LNCaP clone FGC (cell line): Measurements from ENCODE around the gene AXIN2.

Source experiments
- DNase-seq: peaks from one replicate; pipeline ENCODE4 v3.0.0-alpha.2; 2011; ENCODE audit warnings: low read depth
- H3K4me3 ChIP-seq: 2 replicates; pipeline ENCODE4 v1.5.1; 2011; ENCODE audit warnings: mild to moderate bottlenecking, low read depth, low read length, control low read depth
- TF ChIP-seq, protein P1 (sequence below): IDR thresholded peaks from 2 replicates; pipeline ENCODE4 v1.5.1; 2012; ENCODE audit warnings: mild to moderate bottlenecking; ENCODE audit not compliant: control insufficient read depth, insufficient read depth; ENCODE audit errors: extremely low read depth

AXIN2 gene

DNA sequence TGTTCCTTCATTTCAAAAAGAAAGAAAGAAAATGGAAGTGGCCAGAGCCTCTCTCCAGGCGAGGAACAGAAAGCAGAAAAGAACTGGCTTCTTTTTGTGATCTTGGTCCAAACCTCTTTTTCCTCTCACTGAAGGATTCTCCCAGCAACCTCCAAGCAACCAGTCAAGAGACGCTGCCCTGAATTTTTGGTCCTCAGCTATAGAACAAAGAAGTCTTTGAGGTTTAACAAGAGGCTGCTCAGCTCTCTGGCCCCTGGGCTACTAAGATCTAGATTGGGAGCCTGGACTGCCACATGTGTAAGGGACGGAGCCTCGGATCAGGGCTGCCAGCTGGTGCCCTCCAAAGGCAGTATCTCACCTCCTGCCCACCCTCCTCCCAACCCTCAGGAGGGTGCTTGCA lies 62.6 kb downstream of the AXIN2 start:
- no peak overlapping the region for H3K4me3 ChIP-seq
- DNase-seq = no peak
- TF ChIP-seq, protein P1, sequence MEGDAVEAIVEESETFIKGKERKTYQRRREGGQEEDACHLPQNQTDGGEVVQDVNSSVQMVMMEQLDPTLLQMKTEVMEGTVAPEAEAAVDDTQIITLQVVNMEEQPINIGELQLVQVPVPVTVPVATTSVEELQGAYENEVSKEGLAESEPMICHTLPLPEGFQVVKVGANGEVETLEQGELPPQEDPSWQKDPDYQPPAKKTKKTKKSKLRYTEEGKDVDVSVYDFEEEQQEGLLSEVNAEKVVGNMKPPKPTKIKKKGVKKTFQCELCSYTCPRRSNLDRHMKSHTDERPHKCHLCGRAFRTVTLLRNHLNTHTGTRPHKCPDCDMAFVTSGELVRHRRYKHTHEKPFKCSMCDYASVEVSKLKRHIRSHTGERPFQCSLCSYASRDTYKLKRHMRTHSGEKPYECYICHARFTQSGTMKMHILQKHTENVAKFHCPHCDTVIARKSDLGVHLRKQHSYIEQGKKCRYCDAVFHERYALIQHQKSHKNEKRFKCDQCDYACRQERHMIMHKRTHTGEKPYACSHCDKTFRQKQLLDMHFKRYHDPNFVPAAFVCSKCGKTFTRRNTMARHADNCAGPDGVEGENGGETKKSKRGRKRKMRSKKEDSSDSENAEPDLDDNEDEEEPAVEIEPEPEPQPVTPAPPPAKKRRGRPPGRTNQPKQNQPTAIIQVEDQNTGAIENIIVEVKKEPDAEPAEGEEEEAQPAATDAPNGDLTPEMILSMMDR = no peak

DNA sequence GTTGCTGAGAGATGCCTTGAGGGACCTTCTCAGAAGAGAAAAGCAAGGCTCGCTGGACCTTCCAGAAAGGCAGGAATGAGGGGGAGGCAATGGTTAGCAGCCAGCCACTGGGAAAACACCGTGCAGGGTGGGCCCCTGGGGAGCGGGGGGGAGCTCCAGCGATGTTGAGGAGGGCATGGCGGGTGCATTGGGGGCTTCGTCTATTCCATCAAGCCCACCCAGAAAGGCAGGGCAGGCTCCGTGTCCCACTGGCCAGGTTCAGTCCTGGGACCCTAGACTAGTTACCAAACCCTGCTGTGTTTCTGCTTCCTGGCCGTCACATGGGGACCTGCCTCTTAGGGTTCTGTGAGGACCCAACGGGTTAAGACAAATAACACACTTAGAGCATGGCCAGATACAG lies 64.6 kb downstream of the AXIN2 start:
- TF ChIP-seq, protein P1 = no peak
- no peak overlapping the region for H3K4me3 ChIP-seq
- no peak for DNase-seq

DNA sequence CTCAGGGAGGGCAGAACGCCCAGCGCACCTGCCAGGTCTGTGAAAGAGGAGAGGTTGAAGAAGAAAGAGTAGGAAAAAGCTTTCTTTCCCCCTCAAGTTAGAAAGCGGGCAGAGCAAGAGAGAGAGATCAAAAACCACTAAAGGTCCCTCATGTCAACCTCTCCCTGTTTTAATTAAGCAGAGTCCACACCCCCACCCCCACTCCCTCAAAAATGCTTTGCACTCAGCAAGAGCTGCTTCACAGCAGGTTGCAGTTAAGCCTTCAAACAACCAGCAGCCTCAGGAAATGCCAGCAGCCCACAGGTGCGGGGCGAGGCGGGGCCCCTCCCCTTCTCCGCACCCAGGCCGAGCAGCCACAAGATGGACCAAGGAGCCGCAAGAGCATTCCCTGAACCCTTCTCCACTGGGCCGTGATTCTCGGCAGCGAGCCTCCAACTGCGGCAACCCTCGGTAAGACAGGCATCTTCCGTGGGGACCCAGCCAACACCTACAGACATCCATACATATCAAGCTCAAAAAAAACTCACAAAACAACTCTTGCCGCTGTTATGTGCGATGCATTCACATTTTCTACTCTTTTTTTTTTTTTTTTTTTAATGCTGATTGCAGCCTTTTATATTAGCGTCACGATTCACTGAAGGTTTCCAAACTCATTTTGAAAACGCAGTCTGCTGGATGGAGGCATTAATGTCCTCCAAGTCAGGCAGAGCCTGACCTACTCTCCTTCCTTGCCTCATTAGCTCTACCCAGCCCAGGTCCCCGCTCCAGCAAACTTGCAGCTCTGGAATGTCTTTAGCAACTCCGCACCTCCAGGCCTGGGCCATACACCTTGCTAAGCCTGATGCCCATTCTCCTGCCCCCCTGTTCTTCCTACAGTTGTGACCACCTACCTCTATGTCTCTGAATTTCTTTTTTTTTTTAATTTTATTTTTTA lies 66.1 kb downstream of the AXIN2 start:
- no peak overlapping the region for H3K4me3 ChIP-seq
- no peak for DNase-seq
- TF ChIP-seq, protein P1 = no peak

DNA sequence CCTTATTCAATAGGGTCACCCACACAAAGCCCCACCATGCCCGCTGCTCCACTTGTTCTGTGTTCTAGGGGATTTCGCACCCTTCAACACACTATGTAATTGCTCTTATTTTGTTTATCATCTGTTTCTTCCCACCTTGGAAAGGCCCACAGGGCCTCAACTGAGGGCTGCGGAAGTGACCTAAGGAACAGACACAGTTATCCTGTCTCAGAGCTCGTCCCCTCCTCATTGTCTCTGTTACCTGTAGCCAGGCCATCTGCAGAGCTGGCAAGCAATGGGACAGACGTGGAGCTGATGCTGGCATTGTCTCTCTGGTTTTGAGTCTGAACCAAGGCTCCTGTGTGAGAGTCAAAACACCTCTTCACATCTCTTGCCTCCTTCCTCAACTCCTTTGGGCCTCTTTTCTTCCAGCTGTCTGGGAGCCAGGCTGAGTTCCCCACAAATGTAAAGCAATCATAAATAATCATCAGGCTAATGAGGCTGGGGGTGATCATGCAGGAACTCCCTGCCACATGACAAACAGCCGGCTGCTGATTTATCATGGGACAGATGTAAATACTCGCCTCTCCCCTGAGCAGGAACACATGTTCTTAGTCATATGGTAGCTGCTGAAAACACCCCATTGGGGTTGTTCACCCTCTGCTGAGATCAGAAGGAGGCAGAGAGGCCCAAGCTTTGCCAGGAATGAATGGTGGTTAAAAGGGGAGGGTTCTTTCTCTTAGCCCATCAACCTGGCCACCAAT lies 71.9 kb downstream of the AXIN2 start:
- DNase-seq = no peak
- no peak overlapping the region for H3K4me3 ChIP-seq
- TF ChIP-seq, protein P1 = no peak

DNA sequence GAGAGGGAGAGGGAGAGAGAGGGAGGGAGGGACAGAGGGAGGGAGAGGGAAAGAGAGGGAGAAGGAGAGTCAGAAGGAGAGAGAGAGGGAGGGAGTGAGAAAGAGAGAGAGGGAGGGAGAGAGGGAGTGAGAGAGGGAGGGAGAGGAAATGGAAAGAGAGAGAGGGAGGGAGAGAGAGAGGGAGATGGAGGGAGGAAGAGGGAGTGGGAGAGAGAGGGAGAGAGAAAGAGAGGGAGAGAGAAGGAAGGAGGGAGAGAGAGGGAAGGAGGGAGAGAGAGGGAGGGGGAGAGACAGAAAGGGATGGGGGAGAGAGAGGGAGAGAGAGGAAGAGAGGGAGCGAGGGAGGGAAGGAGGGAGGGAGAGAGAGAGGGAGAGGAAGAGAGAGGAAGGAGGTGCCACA lies 72.8 kb downstream of the AXIN2 start:
- H3K4me3 ChIP-seq = no peak overlapping the region
- no peak for DNase-seq
- TF ChIP-seq, protein P1 = no peak

DNA sequence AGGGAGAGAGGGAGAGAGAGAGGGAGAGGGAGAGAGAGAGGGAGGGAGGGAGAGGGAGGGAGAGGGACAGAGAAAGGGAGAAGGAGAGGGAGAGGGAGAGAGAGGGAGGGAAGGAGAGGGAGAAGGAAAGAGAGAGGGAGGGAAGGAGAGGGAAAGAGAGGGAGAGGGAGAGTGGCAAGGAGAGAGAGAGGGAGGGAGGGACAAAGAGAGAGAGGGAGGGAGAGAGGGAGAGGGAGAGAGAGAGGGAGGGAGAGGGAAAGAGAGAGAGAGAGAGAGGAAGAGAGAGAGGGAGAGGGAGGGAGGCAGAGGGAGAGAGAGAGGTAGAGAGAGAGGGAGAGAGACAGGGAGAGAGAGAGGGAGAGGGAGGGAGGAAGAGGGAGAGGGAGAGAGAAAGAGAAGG lies 73.5 kb downstream of the AXIN2 start:
- no peak for DNase-seq
- H3K4me3 ChIP-seq = no peak overlapping the region
- TF ChIP-seq, protein P1 = no peak
